ENCODE data around the gene KDM2A.

KDM2A gene

DNA sequence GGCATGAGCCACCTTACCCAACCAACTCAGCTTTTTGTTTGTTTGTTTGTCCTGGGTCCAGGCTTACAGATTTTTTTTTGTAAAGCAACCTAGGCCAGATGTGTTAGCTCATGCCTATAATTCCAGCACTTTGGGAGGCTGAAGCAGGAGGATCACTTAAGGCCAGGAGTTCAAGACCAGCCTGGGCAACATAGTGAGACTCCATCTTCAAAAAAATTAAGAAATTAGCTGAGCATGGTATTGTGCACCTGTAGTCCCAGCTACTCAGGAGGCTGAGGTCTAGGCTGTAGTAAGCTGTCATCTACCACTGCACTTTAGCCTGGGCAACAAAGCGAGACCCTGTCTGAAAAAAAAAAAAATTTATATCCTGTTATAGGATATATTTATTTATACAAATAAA lies 118.5 kb downstream of the KDM2A start:
- no peak for DNase-seq (ENCODE audit: insufficient read length, low spot score)
- no peak for FAIRE-seq
- TF ChIP-seq, protein P1, sequence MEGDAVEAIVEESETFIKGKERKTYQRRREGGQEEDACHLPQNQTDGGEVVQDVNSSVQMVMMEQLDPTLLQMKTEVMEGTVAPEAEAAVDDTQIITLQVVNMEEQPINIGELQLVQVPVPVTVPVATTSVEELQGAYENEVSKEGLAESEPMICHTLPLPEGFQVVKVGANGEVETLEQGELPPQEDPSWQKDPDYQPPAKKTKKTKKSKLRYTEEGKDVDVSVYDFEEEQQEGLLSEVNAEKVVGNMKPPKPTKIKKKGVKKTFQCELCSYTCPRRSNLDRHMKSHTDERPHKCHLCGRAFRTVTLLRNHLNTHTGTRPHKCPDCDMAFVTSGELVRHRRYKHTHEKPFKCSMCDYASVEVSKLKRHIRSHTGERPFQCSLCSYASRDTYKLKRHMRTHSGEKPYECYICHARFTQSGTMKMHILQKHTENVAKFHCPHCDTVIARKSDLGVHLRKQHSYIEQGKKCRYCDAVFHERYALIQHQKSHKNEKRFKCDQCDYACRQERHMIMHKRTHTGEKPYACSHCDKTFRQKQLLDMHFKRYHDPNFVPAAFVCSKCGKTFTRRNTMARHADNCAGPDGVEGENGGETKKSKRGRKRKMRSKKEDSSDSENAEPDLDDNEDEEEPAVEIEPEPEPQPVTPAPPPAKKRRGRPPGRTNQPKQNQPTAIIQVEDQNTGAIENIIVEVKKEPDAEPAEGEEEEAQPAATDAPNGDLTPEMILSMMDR (IDR thresholded peaks at IDR 0.05; ENCODE audit: insufficient read depth, missing control alignments), result no peak

DNA sequence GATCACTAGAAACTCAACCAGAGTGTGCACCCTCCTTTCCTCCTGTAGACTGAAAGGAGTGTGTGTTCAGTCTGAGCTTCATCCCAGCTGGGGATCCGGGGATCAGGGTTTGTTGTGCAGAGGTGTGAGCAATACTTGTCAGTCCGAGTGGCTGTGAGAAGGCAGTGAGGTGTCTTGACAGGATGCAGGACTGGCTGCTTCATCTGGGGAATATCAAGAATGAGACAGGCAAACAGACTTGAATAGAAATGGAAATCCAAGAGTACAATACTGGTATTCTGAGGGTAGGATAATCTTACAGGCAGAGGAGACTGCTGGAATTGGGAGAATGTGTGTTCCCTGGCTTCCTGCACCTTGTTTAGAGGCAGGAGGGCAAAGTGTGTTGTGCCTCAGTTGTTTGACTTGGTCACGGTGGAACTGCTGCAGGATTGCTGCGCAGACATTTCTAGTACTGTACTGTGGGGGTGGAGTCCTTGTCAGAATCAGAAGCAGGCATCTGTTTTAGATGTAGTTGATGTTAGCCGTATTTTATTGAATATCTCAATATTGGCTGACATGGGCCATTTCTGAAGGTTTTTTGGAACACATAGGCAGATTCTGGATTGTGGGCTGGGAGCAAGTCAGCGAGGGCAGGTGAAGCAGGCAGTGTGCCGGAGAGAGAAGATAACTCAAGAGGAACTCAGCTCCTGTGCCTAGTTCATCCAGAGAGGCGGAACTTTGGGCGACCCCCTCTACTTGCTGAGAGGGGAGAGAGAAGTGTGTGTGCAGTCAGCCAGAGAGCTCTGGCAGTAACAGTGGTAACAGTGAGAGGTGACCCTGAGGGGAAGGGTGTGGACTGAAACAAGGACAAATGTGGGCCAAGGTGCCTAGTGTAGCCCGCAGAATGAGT lies 120.1 kb downstream of the KDM2A start:
- no peak for FAIRE-seq
- DNase-seq (ENCODE audit: insufficient read length, low spot score), result no peak
- TF ChIP-seq, protein P1 (IDR thresholded peaks at IDR 0.05; ENCODE audit: insufficient read depth, missing control alignments), result no peak

DNA sequence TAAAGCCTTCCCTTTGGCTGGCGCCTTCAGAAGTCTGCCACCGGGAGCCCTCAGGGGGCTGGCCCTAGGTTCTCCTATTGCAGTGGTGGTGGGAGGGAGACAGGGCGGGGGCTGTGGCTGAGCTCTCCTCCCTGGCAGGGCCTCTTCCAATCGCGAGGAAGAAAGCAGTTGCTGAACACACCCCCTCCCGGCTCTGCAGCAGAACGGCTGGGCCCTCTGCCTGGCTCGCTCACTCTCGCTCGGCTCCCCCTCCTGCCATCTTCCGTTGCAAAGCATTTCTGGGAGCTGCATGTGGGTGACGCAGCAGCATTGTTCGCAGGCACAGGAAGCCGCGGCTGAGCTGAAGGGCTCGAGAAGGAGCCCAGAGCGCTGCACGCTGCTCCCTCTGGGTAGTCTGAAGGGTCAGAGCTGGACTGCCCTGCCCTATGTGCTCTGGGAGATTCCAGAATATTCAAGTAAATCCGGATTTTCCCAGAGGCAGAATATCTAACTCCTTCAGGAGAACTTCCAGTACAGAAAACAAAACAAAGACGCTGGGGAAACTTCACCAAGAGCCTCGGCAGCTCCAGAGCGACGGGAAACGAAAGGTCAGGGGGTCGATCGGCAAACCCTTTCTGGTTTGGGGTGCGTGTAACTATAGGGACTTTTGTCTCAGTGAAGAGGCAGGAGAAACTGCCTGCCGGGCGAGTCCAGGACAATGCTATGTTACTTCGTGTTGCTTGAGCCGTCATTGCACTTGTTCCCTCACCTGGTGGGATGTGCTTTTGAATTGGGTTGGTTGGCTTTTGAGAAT lies 120.9 kb downstream of the KDM2A start:
- FAIRE-seq (no peak), DNase-seq (ENCODE audit: insufficient read length, low spot score) (peak; percentile 37)
- TF ChIP-seq, protein P1 (IDR thresholded peaks at IDR 0.05; ENCODE audit: insufficient read depth, missing control alignments), result no peak

DNA sequence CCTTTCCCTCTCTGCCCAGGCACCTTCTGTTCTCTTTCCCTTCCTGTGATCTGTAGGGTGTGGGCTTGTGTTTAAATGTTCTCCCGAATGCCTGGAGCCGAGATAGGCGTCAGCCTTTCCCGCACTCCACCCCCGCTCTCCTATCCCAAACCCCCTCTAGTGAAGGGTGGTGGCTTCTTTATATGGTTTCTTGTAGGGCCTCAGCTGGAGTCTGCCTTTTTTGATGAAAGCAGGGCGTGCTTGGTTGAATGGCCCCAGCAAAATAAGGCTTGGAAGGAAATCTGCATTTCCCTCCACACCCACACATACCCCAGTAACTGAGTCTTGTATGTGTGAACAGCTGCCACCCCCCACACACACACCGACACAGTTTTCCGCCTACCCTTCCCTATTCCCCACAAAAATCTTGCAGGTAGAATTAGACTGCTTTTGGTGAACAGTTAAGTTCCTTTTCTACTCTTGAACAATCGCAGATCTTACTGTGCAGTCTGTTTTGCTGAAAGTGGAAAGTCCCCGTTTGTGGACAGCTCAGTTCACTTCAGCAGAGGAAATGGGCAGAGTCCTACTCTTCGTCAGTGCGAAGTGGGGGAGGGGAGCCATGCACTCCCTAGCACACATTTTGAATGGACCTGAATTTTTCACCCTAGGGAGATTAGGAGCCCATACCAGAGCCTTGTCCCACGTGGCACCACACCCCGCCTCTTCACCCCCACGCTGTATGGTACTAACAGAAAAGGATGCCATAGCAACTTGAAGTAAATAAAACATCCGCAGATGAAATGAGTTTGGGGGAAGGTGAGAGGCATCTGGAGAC lies 121.7 kb downstream of the KDM2A start:
- TF ChIP-seq, protein P1 (IDR thresholded peaks at IDR 0.05; ENCODE audit: insufficient read depth, missing control alignments), result no peak
- DNase-seq (ENCODE audit: insufficient read length, low spot score) (no peak), FAIRE-seq (no peak)

DNA sequence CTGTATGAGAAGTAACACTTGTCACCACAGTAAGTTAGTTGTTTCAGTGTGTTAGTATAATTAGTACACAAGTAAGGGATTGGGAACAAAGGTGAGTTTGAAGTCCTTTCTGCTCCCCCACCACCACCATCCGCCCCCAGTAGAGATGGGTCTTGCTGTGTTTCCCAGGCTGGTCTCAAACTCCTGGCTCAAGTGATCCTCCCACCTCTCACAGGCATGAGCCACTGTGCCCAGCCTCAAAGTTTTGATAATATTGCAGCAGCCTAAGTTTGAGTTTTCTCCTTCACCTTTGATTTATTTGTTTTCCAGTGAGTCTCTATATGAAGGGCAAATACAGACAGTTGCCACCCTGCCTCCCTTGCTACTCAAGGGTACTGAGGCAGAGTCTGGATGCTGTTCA lies 123.5 kb downstream of the KDM2A start:
- TF ChIP-seq, protein P1 (IDR thresholded peaks at IDR 0.05; ENCODE audit: insufficient read depth, missing control alignments), result no peak
- FAIRE-seq, result no peak
- DNase-seq (ENCODE audit: insufficient read length, low spot score), result no peak

DNA sequence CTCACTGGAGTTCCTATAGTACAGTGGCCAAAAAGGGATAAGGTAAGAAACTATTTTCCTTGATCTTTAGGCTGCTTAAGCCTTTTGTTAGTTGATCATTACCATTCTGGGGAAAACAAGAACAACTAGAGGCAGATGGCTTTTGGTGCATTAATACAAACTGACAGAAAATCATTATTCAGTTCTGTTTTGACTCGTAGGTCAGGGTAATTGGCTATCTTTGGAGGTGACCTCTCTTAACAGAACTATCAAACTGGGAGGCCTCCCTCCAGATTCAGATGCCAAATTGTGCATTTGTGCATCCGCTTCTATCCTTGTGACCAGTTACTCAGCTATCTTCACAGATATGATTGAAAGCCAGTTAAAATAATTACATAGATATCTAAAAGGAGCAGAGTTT lies 124.0 kb downstream of the KDM2A start:
- FAIRE-seq (no peak), DNase-seq (ENCODE audit: insufficient read length, low spot score) (no peak)
- TF ChIP-seq, protein P1 (IDR thresholded peaks at IDR 0.05; ENCODE audit: insufficient read depth, missing control alignments), result no peak

All from D721Med (cell line).